B cell (primary cell): Measurements from ENCODE around the gene SLC7A6. TPM values are rescaled to one million over a fixed set of nuclear protein-coding genes. Genes with fewer than 3 reads are reported as not detected.

ENCODE experiments used
- ATAC-seq: fragments of 200-7000 bp; cut with Tn5 transposase; one replicate; pipeline ENCODE4 v1.10.0; 2021; ENCODE audit warnings: low read depth, mild to moderate bottlenecking, moderate number of reproducible peaks, moderate library complexity
- CTCF ChIA-PET: fragments of 350-600 bp; sonication (Branson Sonifier 250); formaldehyde crosslinking; loops from one replicate; lab custom pipeline; 2021; ENCODE audit warnings: antibody characterized with exemption, inconsistent platforms; lab: Charles Lee
- POLR2A ChIA-PET: fragments of 350-600 bp; sonication (Branson Sonifier 250); formaldehyde crosslinking; loops from one replicate; lab custom pipeline; 2021; ENCODE audit warnings: antibody characterized with exemption; lab: Charles Lee
- DNase-seq: peaks from one replicate; pipeline ENCODE4 v3.0.0; 2013
- H2AFZ ChIP-seq: 2 replicates; pipeline ENCODE4 v1.6.1; 2012; ENCODE audit warnings: mild to moderate bottlenecking, low read depth, low read length; ENCODE audit not compliant: insufficient read depth, poor library complexity, severe bottlenecking
- H3K27ac ChIP-seq, 2 donors: 1 replicate in 1 of 2; 2 replicates in 1 of 2; pipeline ENCODE4 v1.5.1; 2012 to 2013; ENCODE audit warnings: low read length in 2 of 2, mild to moderate bottlenecking in 2 of 2, moderate library complexity in 1 of 2
- H3K27me3 ChIP-seq, 4 experiments: fragments of 200-600 bp in 1 of 4; sonication (generic) in 1 of 4; replicated peaks in 1 of 4; 1 replicate in 2 of 4; 2 replicates in 2 of 4; pipeline versions ENCODE4 v1.6.1 to v1.7.0; 2013 to 2016; ENCODE audit warnings: low read length in 3 of 4, mild to moderate bottlenecking in 2 of 4, mixed read lengths in 1 of 4, moderate library complexity in 1 of 4; ENCODE audit not compliant: insufficient read depth in 4 of 4, control insufficient read depth in 3 of 4; ENCODE audit errors: control extremely low read depth in 1 of 4
- H3K36me3 ChIP-seq, 2 experiments: replicated peaks in 1 of 2; 1 replicate in 1 of 2; 2 replicates in 1 of 2; pipeline versions ENCODE4 v1.6.1 to v1.7.1; 2013; ENCODE audit warnings: low read length in 1 of 2; ENCODE audit not compliant: insufficient read depth in 2 of 2, control insufficient read depth in 1 of 2; ENCODE audit errors: control extremely low read depth in 1 of 2, extremely low read depth in 1 of 2
- H3K4me1 ChIP-seq, 2 donors: fragments of 200-600 bp in 1 of 2; sonication (generic) in 1 of 2; 1 replicate in 1 of 2; 2 replicates in 1 of 2; pipeline versions ENCODE4 v1.5.1 to v1.6.1; 2013 to 2017; ENCODE audit warnings: low read length in 2 of 2; ENCODE audit not compliant: control insufficient read depth in 2 of 2, insufficient read depth in 2 of 2
- H3K4me2 ChIP-seq: replicated peaks from 2 replicates; pipeline ENCODE3; 2012; ENCODE audit warnings: mild to moderate bottlenecking, low read depth, low read length; ENCODE audit not compliant: poor library complexity, severe bottlenecking
- H3K4me3 ChIP-seq, 5 experiments: fragments of 200-600 bp in 1 of 5; sonication (generic) in 1 of 5; 1 replicate in 3 of 5; 2 replicates in 2 of 5; pipeline versions ENCODE4 v1.5.1 to v1.7.0; 2011 to 2016; ENCODE audit warnings: low read length in 4 of 5, mild to moderate bottlenecking in 4 of 5, low read depth in 2 of 5, control low read depth in 1 of 5, moderate library complexity in 1 of 5; ENCODE audit not compliant: insufficient read depth in 1 of 5; ENCODE audit errors: control extremely low read depth in 1 of 5, extremely low read depth in 1 of 5
- H3K79me2 ChIP-seq: fragments of 200-600 bp; sonication (generic); one replicate; pipeline ENCODE4 v1.6.0; 2016; ENCODE audit warnings: low read length; ENCODE audit not compliant: control insufficient read depth, insufficient read depth
- H3K9ac ChIP-seq: fragments of 200-600 bp; sonication (generic); 2 replicates; pipeline ENCODE4 v1.6.1; 2017; ENCODE audit warnings: mild to moderate bottlenecking, low read length, moderate library complexity
- H3K9me3 ChIP-seq, 3 donors: one replicate each; pipeline versions ENCODE4 v1.6.1 to v1.7.1; 2013; ENCODE audit warnings: low read length in 2 of 3; ENCODE audit not compliant: control insufficient read depth in 2 of 3, insufficient read depth in 1 of 3; ENCODE audit errors: control extremely low read depth in 1 of 3
- H4K20me1 ChIP-seq: 2 replicates; pipeline ENCODE4 v1.6.0; 2012; ENCODE audit warnings: mild to moderate bottlenecking, low read length; ENCODE audit not compliant: insufficient read depth, control insufficient read depth, poor library complexity, severe bottlenecking
- H3K27ac Mint-ChIP-seq: one replicate; pipeline ENCODE4 v1.8.0; 2021; ENCODE audit warnings: mixed read lengths
- H3K27me3 Mint-ChIP-seq: one replicate; pipeline ENCODE4 v1.8.0; 2021; ENCODE audit warnings: mixed read lengths
- H3K4me1 Mint-ChIP-seq: one replicate; pipeline ENCODE4 v1.8.0; 2021; ENCODE audit warnings: mixed read lengths
- H3K4me3 Mint-ChIP-seq: one replicate; pipeline ENCODE4 v1.8.0; 2021; ENCODE audit warnings: mixed read lengths
- H3K9me3 Mint-ChIP-seq: one replicate; pipeline ENCODE4 v1.8.0; 2022; ENCODE audit warnings: mixed read lengths; ENCODE audit not compliant: insufficient read depth
- EZH2 ChIP-seq: IDR thresholded peaks from 2 replicates; pipeline ENCODE4 v1.6.1; 2012; ENCODE audit warnings: borderline replicate concordance, low read depth, mild to moderate bottlenecking, moderate library complexity, low read length; ENCODE audit not compliant: insufficient read depth, poor library complexity, severe bottlenecking
- WGBS: methylation state at CpG from one replicate; pipeline ENCODE4 v1.1.5; 2013; ENCODE audit warnings: missing lambda C conversion rate; ENCODE audit not compliant: insufficient coverage; 5-methylcytosine and 5-hydroxymethylcytosine counted together
- intact Hi-C: fragments of 100-400 bp; cut with micrococcal nuclease; formaldehyde crosslinking; loops from one replicate; pipeline ENCODE4 v1.10.0; 2022
- polyA plus RNA-seq: library from polyadenylated mRNA; depleted of rRNA; stranded (reverse); fragments of >200 nt; gene quantifications from 2 replicates; pipeline ENCODE4 v1.2.3, GENCODE V29; 2012
- total RNA-seq, 2 donors: library from RNA; stranded (reverse); fragments of 120-200 nt in 1 of 2; gene quantifications; 1 replicate in 1 of 2; 2 replicates in 1 of 2; pipeline versions ENCODE4 v1.2.3 to v1.2.4, GENCODE V29; 2013 to 2022
- TF ChIP-seq, protein P1 (sequence below): fragments of 200-600 bp; IDR thresholded peaks from one replicate; pipeline ENCODE4 v1.8.0; 2022; ENCODE audit warnings: antibody characterized with exemption, mild to moderate bottlenecking

The SLC7A6 gene
- total and polyA plus RNA-seq, 2 donors (not counting 1 experiment from before 2014, with no cell fraction given): 73.8 to 85.1 TPM

DNA sequence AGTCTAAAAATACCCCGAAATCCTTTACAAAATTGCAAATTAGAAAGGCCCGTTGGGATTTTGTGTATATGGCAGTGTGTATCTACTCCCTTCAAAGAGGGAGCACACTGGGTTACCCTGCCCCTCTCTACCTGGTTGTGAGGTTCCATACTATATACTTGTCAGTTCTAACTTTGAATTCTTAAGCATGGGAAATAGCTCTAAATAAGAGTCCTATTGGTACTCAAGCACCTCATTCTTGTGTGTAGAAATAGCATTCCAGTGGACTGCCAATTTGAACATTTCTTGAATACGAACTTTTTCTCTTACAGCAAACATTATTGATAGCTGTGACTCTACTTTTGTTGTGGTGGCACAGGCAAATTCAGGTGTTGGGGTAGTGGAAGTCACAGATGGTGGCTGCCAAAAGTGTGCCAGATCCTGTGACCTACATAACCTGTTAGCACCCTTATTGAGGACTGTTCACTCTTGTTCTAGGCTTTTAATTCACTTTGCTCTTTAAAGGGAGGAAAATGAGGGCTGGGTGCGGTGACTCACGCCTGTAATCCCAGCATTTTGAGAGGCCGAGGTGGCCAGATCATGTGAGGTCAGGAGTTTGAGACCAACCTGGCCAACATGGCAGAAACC is 44.5 kb upstream of the SLC7A6 start:
- peaks cover 4% of the 10 kb centered on the region for H3K4me1 Mint-ChIP-seq
- whole genome bisulfite sequencing: 100% methylated on average over 3 of the region's 6 CpGs
- Histone ChIP-seq H3K36me3 (peaks cover 3 to 37% of the 10 kb centered on the region in 2 experiments), H3K4me3 (no peak overlapping the region), H3K9ac (no peak overlapping the region), H3K27ac (no peak overlapping the region), H3K79me2 (peaks cover 31% of the 10 kb centered on the region), H3K4me1 (no peaks in the 10 kb centered on the region), H3K4me2 (no peak overlapping the region), H3K9me3 (no peaks in the 10 kb centered on the region), H4K20me1 (peaks cover 7% of the 10 kb centered on the region), H2AFZ (no peak overlapping the region), H3K27me3 (no peaks in the 10 kb centered on the region)
- intact Hi-C loops: loop anchor here (10.0 kb wide), 1 partner anchor 255 kb away; the partner anchor contains the start of gene SLC12A4
- ATAC-seq (no peak), DNase-seq (no peak)
- H3K9me3 Mint-ChIP-seq: no peaks in the 10 kb centered on the region
- ChIA-PET POLR2A (no interaction called here), CTCF (interaction anchor here (0.5 to 1.0 kb wide), 2 partner anchors 109 to 112 kb away, joined by 3 read pairs; no protein-coding TSS in a partner anchor)
- TF ChIP-seq, protein P1, sequence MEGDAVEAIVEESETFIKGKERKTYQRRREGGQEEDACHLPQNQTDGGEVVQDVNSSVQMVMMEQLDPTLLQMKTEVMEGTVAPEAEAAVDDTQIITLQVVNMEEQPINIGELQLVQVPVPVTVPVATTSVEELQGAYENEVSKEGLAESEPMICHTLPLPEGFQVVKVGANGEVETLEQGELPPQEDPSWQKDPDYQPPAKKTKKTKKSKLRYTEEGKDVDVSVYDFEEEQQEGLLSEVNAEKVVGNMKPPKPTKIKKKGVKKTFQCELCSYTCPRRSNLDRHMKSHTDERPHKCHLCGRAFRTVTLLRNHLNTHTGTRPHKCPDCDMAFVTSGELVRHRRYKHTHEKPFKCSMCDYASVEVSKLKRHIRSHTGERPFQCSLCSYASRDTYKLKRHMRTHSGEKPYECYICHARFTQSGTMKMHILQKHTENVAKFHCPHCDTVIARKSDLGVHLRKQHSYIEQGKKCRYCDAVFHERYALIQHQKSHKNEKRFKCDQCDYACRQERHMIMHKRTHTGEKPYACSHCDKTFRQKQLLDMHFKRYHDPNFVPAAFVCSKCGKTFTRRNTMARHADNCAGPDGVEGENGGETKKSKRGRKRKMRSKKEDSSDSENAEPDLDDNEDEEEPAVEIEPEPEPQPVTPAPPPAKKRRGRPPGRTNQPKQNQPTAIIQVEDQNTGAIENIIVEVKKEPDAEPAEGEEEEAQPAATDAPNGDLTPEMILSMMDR: no peak
- TF ChIP-seq EZH2: no peak
- H3K27me3 Mint-ChIP-seq: no peaks in the 10 kb centered on the region
- no peak overlapping the region for H3K4me3 Mint-ChIP-seq
- no peak overlapping the region for H3K27ac Mint-ChIP-seq

DNA sequence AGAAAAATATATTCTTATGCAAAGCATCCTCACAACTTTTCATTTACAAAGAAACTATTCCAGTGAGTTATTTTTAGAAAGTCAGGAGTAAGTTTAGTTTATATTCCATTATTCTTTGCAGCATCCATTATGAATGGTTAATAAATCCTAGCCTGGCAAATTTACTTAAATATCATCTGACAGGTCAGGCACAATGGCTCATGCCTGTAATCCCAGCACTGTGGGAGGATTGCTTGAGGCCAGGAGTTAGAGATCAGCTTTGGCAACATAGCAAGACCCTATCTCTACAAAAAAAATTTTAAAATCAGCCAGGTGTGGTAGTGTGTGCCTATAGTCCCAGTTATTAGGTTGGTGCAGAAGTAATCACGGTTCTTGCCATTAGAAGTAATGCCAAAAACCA is 41.3 kb upstream of the SLC7A6 start:
- DNase-seq: no peak
- no peaks in the 10 kb centered on the region for H3K9me3 ChIP-seq
- H3K4me2 ChIP-seq: no peak overlapping the region
- H3K4me1 Mint-ChIP-seq: peaks cover 28% of the 10 kb centered on the region
- H3K9me3 Mint-ChIP-seq: no peaks in the 10 kb centered on the region
- H3K4me3 ChIP-seq: no peak overlapping the region
- no CpG with 5 or more reads among the region's 1 CpG for WGBS
- H3K9ac ChIP-seq: no peak overlapping the region
- H3K27me3 ChIP-seq: no peaks in the 10 kb centered on the region
- no peak overlapping the region for H2AFZ ChIP-seq
- no peak for ATAC-seq
- no peak overlapping the region for H3K27ac Mint-ChIP-seq
- H3K27me3 Mint-ChIP-seq: no peaks in the 10 kb centered on the region
- ChIA-PET POLR2A (no interaction called here), CTCF (no interaction called here)
- intact Hi-C loops: loop anchor here (10.0 kb wide), 1 partner anchor 258 kb away; the partner anchor contains the start of gene SLC12A4
- peaks cover 18 to 21% of the 10 kb centered on the region in 2 donors for H3K4me1 ChIP-seq
- H3K79me2 ChIP-seq: peaks cover 11% of the 10 kb centered on the region
- H3K4me3 Mint-ChIP-seq: no peak overlapping the region
- TF ChIP-seq, protein P1: no peak
- no peak for TF ChIP-seq EZH2
- H3K27ac ChIP-seq: no peak overlapping the region
- H3K36me3 ChIP-seq: peaks cover 10 to 38% of the 10 kb centered on the region in 2 experiments
- peaks cover 4% of the 10 kb centered on the region for H4K20me1 ChIP-seq
